Neuronal stem cell (in vitro differentiated cells): ENCODE results near the gene SERPINB4.

Experiments used
- DNase-seq: peaks from one replicate; pipeline ENCODE4 v3.0.0-alpha.2; 2013; ENCODE audit warnings: low spot score
- H2AFZ ChIP-seq: one replicate; pipeline ENCODE4 v1.6.1; 2013; ENCODE audit warnings: mild to moderate bottlenecking, low read length, inconsistent platforms
- H2AK5ac ChIP-seq: 2 replicates; pipeline ENCODE4 v1.6.1; 2013; ENCODE audit warnings: low read depth, mild to moderate bottlenecking, inconsistent platforms, low read length, moderate library complexity, mixed read lengths
- H2BK120ac ChIP-seq: 2 replicates; pipeline ENCODE4 v1.6.1; 2013; ENCODE audit warnings: low read depth, mild to moderate bottlenecking, inconsistent platforms, low read length, moderate library complexity, mixed read lengths
- H2BK12ac ChIP-seq: one replicate; pipeline ENCODE4 v1.6.1; 2013; ENCODE audit warnings: low read length, inconsistent platforms
- H2BK15ac ChIP-seq: 2 replicates; pipeline ENCODE4 v1.6.1; 2013; ENCODE audit warnings: mild to moderate bottlenecking, low read length, inconsistent platforms, mixed read lengths
- H2BK5ac ChIP-seq: one replicate; pipeline ENCODE4 v1.6.1; 2013; ENCODE audit warnings: inconsistent platforms, mild to moderate bottlenecking, low read length, moderate library complexity
- H3K14ac ChIP-seq: one replicate; pipeline ENCODE4 v1.6.1; 2013; ENCODE audit warnings: low read length, inconsistent platforms
- H3K18ac ChIP-seq: 2 replicates; pipeline ENCODE4 v1.6.1; 2013; ENCODE audit warnings: low read length, inconsistent platforms
- H3K23ac ChIP-seq: 2 replicates; pipeline ENCODE4 v1.6.1; 2013; ENCODE audit warnings: low read depth, mild to moderate bottlenecking, mixed read lengths, low read length, inconsistent platforms; ENCODE audit not compliant: poor library complexity
- H3K27ac ChIP-seq: replicated peaks from 3 replicates; pipeline ENCODE4 v1.5.1; 2013; ENCODE audit warnings: low read length, inconsistent platforms
- H3K27me3 ChIP-seq, 3 experiments: 2 replicates each; pipeline ENCODE4 v1.6.1; 2013; ENCODE audit warnings: low read length in 3 of 3, mild to moderate bottlenecking in 2 of 3, inconsistent platforms in 1 of 3, low read depth in 1 of 3, mixed read lengths in 1 of 3, moderate library complexity in 1 of 3; ENCODE audit not compliant: control insufficient read depth in 3 of 3, insufficient read depth in 3 of 3
- H3K36me3 ChIP-seq, 2 donors: replicated peaks in 1 of 2; 2 replicates each; pipeline ENCODE4 v1.6.1; 2013; ENCODE audit warnings: low read length in 2 of 2; ENCODE audit not compliant: control insufficient read depth in 2 of 2, insufficient read depth in 2 of 2
- H3K4ac ChIP-seq: 2 replicates; pipeline ENCODE4 v1.6.1; 2013; ENCODE audit warnings: inconsistent platforms, mild to moderate bottlenecking, low read length, moderate library complexity
- H3K4me1 ChIP-seq, 2 donors: 1 replicate in 1 of 2; 2 replicates in 1 of 2; pipeline ENCODE4 v1.6.1; 2013; ENCODE audit warnings: low read length in 2 of 2, low read depth in 1 of 2; ENCODE audit not compliant: control insufficient read depth in 2 of 2, insufficient read depth in 1 of 2
- H3K4me2 ChIP-seq: one replicate; pipeline ENCODE4 v1.6.1; 2013; ENCODE audit warnings: mild to moderate bottlenecking, low read length, inconsistent platforms; ENCODE audit not compliant: insufficient read depth, poor library complexity, severe bottlenecking
- H3K4me3 ChIP-seq, 2 donors: 2 replicates each; pipeline ENCODE4 v1.5.1; 2013; ENCODE audit warnings: low read length in 2 of 2, mild to moderate bottlenecking in 2 of 2, inconsistent platforms in 1 of 2, moderate library complexity in 1 of 2
- H3K79me1 ChIP-seq: one replicate; pipeline ENCODE4 v1.6.1; 2013; ENCODE audit warnings: low read depth, mild to moderate bottlenecking, inconsistent platforms, low read length, moderate library complexity
- H3K9ac ChIP-seq: one replicate; pipeline ENCODE4 v1.6.1; 2013; ENCODE audit warnings: mild to moderate bottlenecking, low read depth, low read length, inconsistent platforms; ENCODE audit not compliant: poor library complexity
- H3K9me3 ChIP-seq, 2 donors: replicated peaks in 1 of 2; 2 replicates each; pipeline versions ENCODE3 to v1.6.1; 2013; ENCODE audit warnings: low read length in 2 of 2, mild to moderate bottlenecking in 2 of 2, inconsistent platforms in 1 of 2, low read depth in 1 of 2, mixed read lengths in 1 of 2, moderate library complexity in 1 of 2; ENCODE audit not compliant: control insufficient read depth in 2 of 2, insufficient read depth in 1 of 2
- H4K8ac ChIP-seq: one replicate; pipeline ENCODE4 v1.6.1; 2013; ENCODE audit warnings: low read depth, mild to moderate bottlenecking, inconsistent platforms, low read length, moderate library complexity
- H4K91ac ChIP-seq: one replicate; pipeline ENCODE4 v1.6.1; 2013; ENCODE audit warnings: low read length, low read depth, mild to moderate bottlenecking, inconsistent platforms; ENCODE audit not compliant: poor library complexity
- WGBS, 2 donors: extraction: QIAGEN DNeasy Blood & Tissue Kit; methylation state at CpG; one replicate each; pipeline ENCODE4 v1.1.7; 2013; ENCODE audit warnings: missing lambda C conversion rate in 2 of 2, mixed read lengths in 1 of 2; ENCODE audit not compliant: insufficient read length in 2 of 2, insufficient replicate concordance in 1 of 2; ENCODE audit errors: extremely low coverage in 2 of 2; 5-methylcytosine and 5-hydroxymethylcytosine counted together

Gene SERPINB4

DNA sequence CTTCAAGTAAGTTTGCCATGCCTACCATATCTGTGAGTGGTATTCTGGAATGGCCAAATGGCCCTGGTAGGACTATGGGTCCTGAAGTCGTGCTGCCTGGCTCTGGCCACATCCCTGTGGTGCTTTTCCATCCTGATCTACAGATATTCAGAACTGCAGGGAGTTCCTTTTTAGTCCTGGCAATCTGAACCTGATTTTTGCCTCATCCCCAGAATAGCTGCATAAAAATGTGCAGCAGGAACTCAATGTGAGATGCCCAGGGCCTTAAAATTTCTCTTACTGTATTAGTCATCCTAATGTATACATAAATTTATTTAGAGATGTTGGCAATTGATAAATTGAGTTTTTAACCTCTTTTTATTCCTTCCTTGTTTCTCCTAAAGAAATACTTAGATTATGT is 51.6 kb downstream of the SERPINB4 start:
- Histone ChIP-seq H3K27ac (no peak overlapping the region), H2BK15ac (no peak overlapping the region), H2BK120ac (no peak overlapping the region), H2BK12ac (no peak overlapping the region), H2AK5ac (no peak overlapping the region), H3K18ac (no peak overlapping the region), H2BK5ac (no peak overlapping the region), H3K4me3 (no peak overlapping the region), H2AFZ (no peak overlapping the region), H3K27me3 (peaks cover 0 to 6% (median 0%) of the 10 kb centered on the region in 3 experiments), H3K23ac (no peak overlapping the region), H3K9ac (no peak overlapping the region), H4K91ac (no peak overlapping the region), H3K36me3 (no peaks in the 10 kb centered on the region), H4K8ac (no peak overlapping the region), H3K9me3 (no peaks in the 10 kb centered on the region), H3K4ac (no peak overlapping the region), H3K4me2 (no peak overlapping the region), H3K79me1 (no peaks in the 10 kb centered on the region), H3K14ac (no peak overlapping the region), H3K4me1 (no peaks in the 10 kb centered on the region)
- no CpG with 5 or more reads among the region's 1 CpG for WGBS, 2 donors
- no peak for DNase-seq

GRCh38 chr18:63591725-63592124 is 52.3 kb downstream of the SERPINB4 start:
- Histone ChIP-seq H3K79me1 (no peaks in the 10 kb centered on the region), H3K18ac (no peak overlapping the region), H4K8ac (no peak overlapping the region), H3K36me3 (no peaks in the 10 kb centered on the region), H3K14ac (no peak overlapping the region), H2AFZ (no peak overlapping the region), H2BK12ac (no peak overlapping the region), H2BK120ac (no peak overlapping the region), H2AK5ac (no peak overlapping the region), H3K4me2 (no peak overlapping the region), H3K4ac (no peak overlapping the region), H2BK15ac (no peak overlapping the region), H3K4me3 (no peak overlapping the region), H2BK5ac (no peak overlapping the region), H3K27ac (no peak overlapping the region), H3K4me1 (no peaks in the 10 kb centered on the region), H3K23ac (no peak overlapping the region), H3K9me3 (no peaks in the 10 kb centered on the region), H3K27me3 (peaks cover 0 to 6% (median 0%) of the 10 kb centered on the region in 3 experiments), H3K9ac (no peak overlapping the region), H4K91ac (no peak overlapping the region)
- WGBS, 2 donors: no CpG with 5 or more reads among the region's 3 CpGs
- no peak for DNase-seq

DNA sequence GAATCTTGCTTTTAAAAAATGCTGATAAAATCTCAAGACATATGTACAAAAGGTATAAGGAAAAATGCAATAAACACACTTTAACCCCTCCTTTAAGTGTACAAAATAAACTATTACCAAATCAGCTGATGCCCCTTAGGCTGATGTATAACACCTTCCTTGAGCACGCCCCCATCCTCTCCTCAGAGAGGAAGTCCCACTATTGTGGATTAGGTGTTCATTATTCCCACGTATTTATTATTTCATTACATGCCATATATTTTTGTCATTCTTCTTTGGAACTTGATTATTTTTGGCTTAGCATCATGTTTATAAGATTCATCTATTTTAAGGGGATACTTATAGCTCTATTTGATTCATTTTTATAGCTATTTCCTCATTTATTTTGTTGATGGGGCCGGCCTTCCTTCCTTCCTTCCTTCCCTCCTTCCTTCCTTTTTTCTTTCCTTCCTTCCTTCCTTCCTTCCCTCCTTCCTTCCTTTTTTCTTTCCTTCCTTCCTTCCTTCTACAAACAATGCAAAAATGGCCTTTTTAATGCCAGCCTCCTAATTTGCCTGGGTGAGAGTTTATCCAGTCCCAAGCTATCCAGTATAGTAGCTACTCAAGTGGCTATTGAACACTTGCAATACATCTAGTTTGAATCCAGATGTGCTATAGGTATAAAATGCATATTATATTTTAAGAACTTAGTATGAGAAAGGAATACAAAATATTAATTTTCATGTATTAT is 52.9 kb downstream of the SERPINB4 start:
- H3K79me1 ChIP-seq: no peaks in the 10 kb centered on the region
- no peak overlapping the region for H2BK120ac ChIP-seq
- H4K91ac ChIP-seq: no peak overlapping the region
- no CpG with 5 or more reads among the region's 3 CpGs for WGBS, 2 donors
- no peak overlapping the region for H3K4ac ChIP-seq
- H2BK15ac ChIP-seq: no peak overlapping the region
- DNase-seq: no peak
- no peak overlapping the region for H3K4me3 ChIP-seq
- H2BK5ac ChIP-seq: no peak overlapping the region
- no peak overlapping the region for H3K23ac ChIP-seq
- H2AK5ac ChIP-seq: no peak overlapping the region
- peaks cover 0 to 6% (median 0%) of the 10 kb centered on the region in 3 experiments for H3K27me3 ChIP-seq
- H3K27ac ChIP-seq: no peak overlapping the region
- no peak overlapping the region for H3K18ac ChIP-seq
- no peak overlapping the region for H3K4me2 ChIP-seq
- H3K4me1 ChIP-seq: no peaks in the 10 kb centered on the region
- no peaks in the 10 kb centered on the region for H3K9me3 ChIP-seq
- H2AFZ ChIP-seq: no peak overlapping the region
- no peak overlapping the region for H4K8ac ChIP-seq
- H3K9ac ChIP-seq: no peak overlapping the region
- no peaks in the 10 kb centered on the region for H3K36me3 ChIP-seq
- H2BK12ac ChIP-seq: no peak overlapping the region
- no peak overlapping the region for H3K14ac ChIP-seq

DNA sequence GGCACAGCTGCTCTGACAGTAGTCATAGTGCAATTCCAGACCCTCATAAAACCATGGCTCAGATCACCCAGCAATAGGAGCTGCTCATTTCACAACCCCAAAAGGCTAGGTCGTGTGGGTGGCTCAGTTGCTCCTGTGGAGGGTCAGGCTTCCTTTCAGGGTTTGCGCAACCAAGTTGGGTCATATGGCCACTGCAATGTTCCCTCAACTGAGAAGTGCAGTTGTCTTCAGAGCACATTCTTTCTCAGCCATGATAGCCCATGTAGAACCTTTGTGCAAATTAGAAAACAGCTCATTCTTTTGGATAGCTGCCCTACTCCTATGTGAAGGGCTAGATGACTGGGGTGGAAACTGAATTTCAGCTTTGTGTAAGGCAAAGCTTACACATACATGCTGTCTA is 53.7 kb downstream of the SERPINB4 start:
- H3K79me1 ChIP-seq: no peaks in the 10 kb centered on the region
- no peak overlapping the region for H2BK15ac ChIP-seq
- H3K4ac ChIP-seq: no peak overlapping the region
- H3K9me3 ChIP-seq: no peaks in the 10 kb centered on the region
- DNase-seq: no peak
- no peak overlapping the region for H2AK5ac ChIP-seq
- H4K91ac ChIP-seq: no peak overlapping the region
- H3K14ac ChIP-seq: no peak overlapping the region
- no peak overlapping the region for H2BK12ac ChIP-seq
- no peak overlapping the region for H3K23ac ChIP-seq
- H3K36me3 ChIP-seq: no peaks in the 10 kb centered on the region
- peaks cover 0 to 6% (median 0%) of the 10 kb centered on the region in 3 experiments for H3K27me3 ChIP-seq
- no peak overlapping the region for H2BK5ac ChIP-seq
- H3K4me3 ChIP-seq: no peak overlapping the region
- H3K4me2 ChIP-seq: no peak overlapping the region
- no peak overlapping the region for H2AFZ ChIP-seq
- H2BK120ac ChIP-seq: no peak overlapping the region
- no peak overlapping the region for H3K18ac ChIP-seq
- WGBS, 2 donors: no CpG with 5 or more reads among the region's 2 CpGs
- no peak overlapping the region for H4K8ac ChIP-seq
- H3K9ac ChIP-seq: no peak overlapping the region
- H3K27ac ChIP-seq: no peak overlapping the region
- no peaks in the 10 kb centered on the region for H3K4me1 ChIP-seq
